KOPT-K1 (cell line): ENCODE data around the gene MED17.

Source experiments
- H3K27ac ChIP-seq: fragments of 200-600 bp; sonication (generic); 2 replicates; pipeline ENCODE4 v1.5.1; 2016; ENCODE audit warnings: antibody characterized with exemption, mild to moderate bottlenecking, low read depth, low read length; ENCODE audit not compliant: poor library complexity, severe bottlenecking
- H3K36me3 ChIP-seq: fragments of 200-600 bp; sonication (generic); 2 replicates; pipeline ENCODE4 v1.5.1; 2017; ENCODE audit warnings: antibody characterized with exemption, mild to moderate bottlenecking, low read length, moderate library complexity; ENCODE audit not compliant: insufficient read depth
- H3K9me3 ChIP-seq: fragments of 200-600 bp; sonication (generic); 2 replicates; pipeline ENCODE4 v1.5.1; 2017; ENCODE audit warnings: antibody characterized with exemption, low read length, mild to moderate bottlenecking; ENCODE audit not compliant: insufficient read depth, poor library complexity, severe bottlenecking

Gene MED17

GRCh38 chr11:93817426-93818348, 33.6 kb downstream of the MED17 start:
- H3K36me3 ChIP-seq: peaks cover 34% of the 10 kb centered on the region
- H3K9me3 ChIP-seq: no peaks in the 10 kb centered on the region
- no peak overlapping the region for H3K27ac ChIP-seq

DNA sequence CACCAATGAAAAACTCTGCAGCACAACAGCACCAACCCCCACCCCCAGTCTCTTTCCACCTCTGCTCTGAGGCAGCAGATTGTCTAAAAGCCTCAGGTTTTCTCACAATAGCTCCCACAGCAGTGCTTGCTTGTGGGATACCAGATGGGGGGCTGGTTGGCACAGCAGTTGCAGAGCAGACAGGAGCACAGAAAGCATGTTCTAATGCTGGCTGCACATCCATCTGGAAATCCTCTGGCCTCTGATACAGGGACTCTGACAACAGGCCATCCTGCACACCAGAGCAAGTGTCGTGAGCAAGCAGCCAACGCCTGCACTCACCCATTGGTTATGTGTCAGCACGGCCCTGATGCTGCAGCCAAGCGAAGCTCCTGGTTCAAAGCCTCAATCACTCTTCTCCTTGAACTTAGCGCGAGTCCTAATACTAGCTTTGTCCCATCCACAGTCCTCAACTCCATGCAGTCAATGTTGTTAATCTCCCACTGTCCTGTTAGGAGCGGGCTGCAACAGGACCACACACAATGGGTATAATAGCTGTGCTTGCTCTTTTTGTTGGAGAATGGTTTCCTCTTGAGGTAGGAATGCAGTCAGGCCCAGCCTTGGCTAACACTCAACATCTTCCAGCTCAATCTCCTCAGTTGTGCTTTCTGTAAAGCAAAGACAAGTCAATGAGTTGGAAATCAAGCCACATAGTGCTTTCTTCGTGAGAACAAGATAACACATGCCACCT, 36.0 kb downstream of the MED17 start:
- H3K9me3 ChIP-seq: no peaks in the 10 kb centered on the region
- H3K27ac ChIP-seq: no peak overlapping the region
- H3K36me3 ChIP-seq: peaks cover 10% of the 10 kb centered on the region

GRCh38 chr11:93820847-93821246, 36.8 kb downstream of the MED17 start:
- H3K27ac ChIP-seq: no peak overlapping the region
- peaks cover 2% of the 10 kb centered on the region for H3K36me3 ChIP-seq
- H3K9me3 ChIP-seq: no peaks in the 10 kb centered on the region

GRCh38 chr11:93821617-93822016, 37.5 kb downstream of the MED17 start:
- no peak overlapping the region for H3K27ac ChIP-seq
- no peaks in the 10 kb centered on the region; the same call in 1 of the 2 replicates for H3K36me3 ChIP-seq
- H3K9me3 ChIP-seq: no peaks in the 10 kb centered on the region

DNA sequence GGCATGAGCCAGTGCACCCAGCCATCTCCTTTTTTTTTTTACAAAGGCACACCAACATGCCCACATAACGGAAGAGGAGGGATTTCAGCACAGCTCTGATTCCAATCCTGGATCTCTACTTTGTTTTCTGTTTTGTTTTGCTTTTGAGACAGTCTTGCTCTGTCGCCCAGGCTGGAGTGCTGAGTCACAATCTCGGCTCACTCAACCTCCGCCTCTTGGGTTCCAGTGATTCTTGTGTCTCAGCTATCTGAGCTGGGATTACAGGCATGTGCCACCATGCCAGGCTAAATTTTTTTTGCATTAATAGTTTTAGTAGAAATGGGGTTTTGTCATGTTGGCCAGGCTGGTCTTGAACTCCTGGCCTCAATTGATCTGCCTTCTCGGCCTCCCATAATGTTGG, 38.3 kb downstream of the MED17 start:
- H3K27ac ChIP-seq: no peak overlapping the region
- no peaks in the 10 kb centered on the region for H3K9me3 ChIP-seq
- H3K36me3 ChIP-seq: no peaks in the 10 kb centered on the region

GRCh38 chr11:93823210-93823609, 39.1 kb downstream of the MED17 start:
- Histone ChIP-seq H3K27ac (no peak overlapping the region), H3K36me3 (no peaks in the 10 kb centered on the region), H3K9me3 (no peaks in the 10 kb centered on the region)

GRCh38 chr11:93827363-93827762, 43.3 kb downstream of the MED17 start:
- H3K9me3 ChIP-seq: no peaks in the 10 kb centered on the region
- H3K27ac ChIP-seq: no peak overlapping the region

DNA sequence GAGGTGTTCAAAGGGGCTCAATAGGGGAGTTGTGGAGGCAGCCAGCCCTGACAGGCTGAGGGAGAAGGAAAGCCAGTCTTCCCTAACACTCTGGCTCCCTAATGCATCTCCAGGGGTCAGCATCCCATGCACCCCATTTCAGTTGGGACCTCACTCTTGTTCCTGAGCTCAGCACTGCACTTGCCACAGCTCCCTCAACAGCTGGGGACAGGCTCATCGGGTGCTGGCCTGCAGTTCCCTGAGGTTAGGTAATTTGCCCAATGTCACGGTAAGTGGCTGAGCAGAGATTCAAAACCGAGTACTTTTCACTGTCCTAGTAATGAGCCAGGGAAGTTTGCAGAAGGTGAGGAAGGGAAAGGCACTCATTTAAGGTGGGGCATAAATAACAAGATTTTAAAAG, 45.5 kb downstream of the MED17 start:
- Histone ChIP-seq H3K36me3 (no peaks in the 10 kb centered on the region), H3K27ac (no peak overlapping the region), H3K9me3 (no peaks in the 10 kb centered on the region)

More at GRCh38 chr11:93827363-93827762, 43.3 kb downstream of the MED17 start:
- no peaks in the 10 kb centered on the region for H3K36me3 ChIP-seq

DNA sequence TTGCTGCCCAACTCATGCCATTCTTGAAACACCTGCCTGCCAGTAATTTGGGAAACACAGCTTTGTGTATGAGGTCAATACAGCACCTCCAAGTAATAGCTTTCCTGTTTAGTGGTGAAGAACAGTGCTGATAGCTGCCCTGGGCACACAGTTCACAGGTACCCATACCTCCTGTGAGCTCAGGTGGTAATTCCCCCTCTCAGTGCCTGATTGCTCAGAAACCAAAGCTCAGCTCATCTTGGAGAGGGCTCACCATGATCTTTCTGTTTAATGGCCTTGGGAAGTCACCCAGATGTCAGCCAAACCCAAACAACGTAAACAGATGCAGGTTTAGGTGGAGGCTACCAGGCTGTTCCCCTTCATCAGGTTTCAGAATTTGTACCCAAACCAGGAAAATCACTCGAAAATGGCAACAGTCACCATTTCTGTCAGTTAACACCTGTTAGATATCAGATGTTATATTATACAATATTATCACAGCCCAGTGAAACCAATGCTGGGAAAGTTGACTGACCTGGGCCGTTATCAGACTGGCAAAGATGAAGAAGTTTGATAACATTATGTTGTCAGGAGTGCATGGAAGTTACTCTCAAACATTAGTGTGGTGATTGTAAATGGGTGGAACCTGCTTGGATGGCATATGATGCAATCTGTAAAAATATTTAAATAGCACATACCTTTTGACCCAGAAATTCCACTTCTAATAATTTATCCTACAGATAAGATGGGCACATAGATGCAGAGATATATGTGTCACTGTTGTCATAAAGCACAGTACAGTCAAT, 47.5 kb downstream of the MED17 start:
- Histone ChIP-seq H3K36me3 (no peaks in the 10 kb centered on the region), H3K9me3 (no peaks in the 10 kb centered on the region), H3K27ac (no peak overlapping the region)

GRCh38 chr11:93832780-93833179, 48.7 kb downstream of the MED17 start:
- Histone ChIP-seq H3K36me3 (no peaks in the 10 kb centered on the region), H3K9me3 (no peaks in the 10 kb centered on the region), H3K27ac (no peak overlapping the region)

DNA sequence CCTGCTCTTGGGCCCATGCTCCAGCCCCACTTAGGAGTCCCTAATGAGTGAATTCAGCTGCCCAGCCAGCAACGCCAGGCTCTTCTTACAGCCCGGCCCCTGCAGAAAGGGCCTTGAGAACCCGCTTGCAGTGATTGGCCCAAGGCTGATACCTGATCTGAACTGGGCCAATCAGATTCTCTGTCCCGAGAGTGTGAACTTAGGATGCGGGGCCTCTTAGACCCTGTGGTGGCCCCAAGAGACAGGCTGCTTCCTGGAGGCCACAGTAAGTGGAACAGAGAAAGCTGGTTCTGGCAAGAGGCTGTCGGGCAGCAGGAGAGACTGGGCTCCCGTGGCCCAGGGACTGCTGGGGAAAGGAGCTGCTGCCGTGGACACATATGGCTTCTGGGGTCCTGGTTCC, 54.9 kb downstream of the MED17 start:
- no peaks in the 10 kb centered on the region for H3K36me3 ChIP-seq
- H3K9me3 ChIP-seq: no peaks in the 10 kb centered on the region
- no peak overlapping the region for H3K27ac ChIP-seq

DNA sequence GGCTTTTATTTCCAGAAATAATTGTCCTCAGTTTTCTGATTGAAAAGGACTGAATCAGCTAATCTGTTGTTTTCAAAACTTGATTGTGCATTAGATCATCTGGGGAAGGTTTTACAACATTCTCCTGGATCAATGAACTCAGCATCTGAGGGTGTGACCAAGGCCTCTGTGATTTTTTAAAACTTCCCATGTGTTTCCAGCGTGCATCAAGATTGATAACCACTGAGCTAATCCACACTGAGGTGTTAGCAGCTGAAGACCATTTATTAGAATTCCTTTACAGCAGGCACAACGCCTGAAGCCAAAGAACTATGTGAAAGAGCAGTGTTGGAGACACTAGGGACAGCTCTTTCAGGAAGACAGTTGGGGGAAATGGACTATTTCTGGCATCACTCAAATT, 56.1 kb downstream of the MED17 start:
- no peaks in the 10 kb centered on the region for H3K36me3 ChIP-seq
- no peak overlapping the region for H3K27ac ChIP-seq
- H3K9me3 ChIP-seq: no peaks in the 10 kb centered on the region

GRCh38 chr11:93840981-93841380, 56.9 kb downstream of the MED17 start:
- Histone ChIP-seq H3K36me3 (no peaks in the 10 kb centered on the region), H3K9me3 (no peaks in the 10 kb centered on the region), H3K27ac (no peak overlapping the region)

DNA sequence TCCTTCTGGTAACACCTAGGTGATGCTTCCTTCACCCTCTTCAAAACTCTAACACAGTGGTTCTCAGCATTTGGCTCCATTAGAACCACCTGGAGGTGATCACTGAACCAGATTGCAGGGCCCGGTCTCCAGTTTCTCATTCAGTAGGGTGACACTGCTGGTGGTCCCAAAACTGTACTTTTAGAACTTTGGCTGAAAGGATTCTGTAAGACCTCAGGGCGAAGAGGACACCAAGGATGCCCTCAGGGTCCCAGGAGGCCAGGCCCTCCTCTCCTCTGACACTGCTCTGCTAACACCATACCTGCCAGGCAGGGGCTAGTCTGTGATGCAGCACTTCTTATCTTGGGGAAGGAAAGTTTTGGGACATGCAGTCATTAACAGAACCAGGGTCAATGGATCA, 57.4 kb downstream of the MED17 start:
- Histone ChIP-seq H3K36me3 (no peaks in the 10 kb centered on the region), H3K27ac (no peak overlapping the region), H3K9me3 (no peaks in the 10 kb centered on the region)

DNA sequence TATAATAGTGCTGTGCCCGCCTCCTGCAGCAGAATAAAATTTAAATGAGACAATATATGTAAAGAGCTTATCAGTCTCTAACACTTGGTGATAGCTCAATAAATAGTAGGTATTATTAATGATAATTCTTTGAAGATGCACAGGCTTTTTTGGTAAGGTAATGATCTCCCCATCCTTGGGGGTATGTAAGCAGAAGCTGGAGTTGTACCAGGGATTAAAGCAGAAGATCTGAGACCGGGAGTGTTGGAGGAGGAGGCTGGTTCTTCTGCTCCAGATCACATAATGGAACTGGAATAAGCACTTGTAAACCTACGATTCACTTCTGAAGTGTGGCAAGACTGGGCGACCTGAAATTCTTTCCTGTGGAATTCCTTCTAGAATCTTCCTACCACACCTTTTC, 58.0 kb downstream of the MED17 start:
- H3K36me3 ChIP-seq: no peaks in the 10 kb centered on the region
- no peak overlapping the region for H3K27ac ChIP-seq
- H3K9me3 ChIP-seq: no peaks in the 10 kb centered on the region
